NB4 (cell line): ENCODE data around the gene EIF3B.
"Not testable (repeated sequence)": the region's sequence is repeated elsewhere in the genome, so short reads cannot be mapped to it uniquely, and the experiment has no call there.

Experiments
- DNase-seq: peaks from one replicate; pipeline ENCODE4 v3.0.0; 2010; ENCODE audit warnings: low read depth
- H3K4me3 ChIP-seq: one replicate; pipeline ENCODE4 v1.5.1; 2011; ENCODE audit warnings: mild to moderate bottlenecking, low read depth, low read length, moderate library complexity
- MYC ChIP-seq: IDR thresholded peaks from 2 replicates; pipeline ENCODE4 v1.6.1; 2011; ENCODE audit warnings: low read depth, low read length
- POLR2A ChIP-seq: IDR thresholded peaks from 2 replicates; pipeline ENCODE4 v1.6.1; 2011; ENCODE audit warnings: mild to moderate bottlenecking; ENCODE audit not compliant: insufficient read length; ENCODE audit errors: extremely low read depth
- TF ChIP-seq, protein P1 (sequence below): IDR thresholded peaks from 2 replicates; pipeline ENCODE4 v1.6.1; 2011; ENCODE audit warnings: low read depth, low read length
- TF ChIP-seq, protein P2 (sequence below): IDR thresholded peaks from one replicate; pipeline ENCODE4 v1.5.1; 2012; ENCODE audit warnings: low read depth, low read length

EIF3B gene

DNA sequence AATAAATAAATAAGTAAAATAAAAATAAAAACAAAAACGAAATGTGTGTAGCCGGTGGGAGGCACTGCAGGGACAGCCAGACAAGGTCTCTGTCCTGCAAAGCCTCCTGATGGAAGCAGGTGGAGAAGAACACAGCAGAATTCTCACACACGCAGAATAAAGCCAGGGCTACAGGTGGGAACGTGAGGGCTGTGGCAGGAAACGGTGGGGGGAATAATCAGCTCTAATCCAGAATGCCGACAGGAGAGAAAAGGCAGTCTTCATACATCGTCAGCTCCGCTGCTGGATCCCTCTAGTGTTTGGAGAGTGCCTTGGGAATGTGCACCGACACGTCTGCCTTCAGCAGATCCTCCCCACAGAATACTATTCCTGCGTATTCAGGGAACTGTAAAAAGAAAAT lies 33.6 kb upstream of the EIF3B start:
- no peak overlapping the region for H3K4me3 ChIP-seq
- no peak for DNase-seq
- TF ChIP-seq MYC = no peak
- TF ChIP-seq, protein P1, sequence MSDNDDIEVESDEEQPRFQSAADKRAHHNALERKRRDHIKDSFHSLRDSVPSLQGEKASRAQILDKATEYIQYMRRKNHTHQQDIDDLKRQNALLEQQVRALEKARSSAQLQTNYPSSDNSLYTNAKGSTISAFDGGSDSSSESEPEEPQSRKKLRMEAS = no peak

DNA sequence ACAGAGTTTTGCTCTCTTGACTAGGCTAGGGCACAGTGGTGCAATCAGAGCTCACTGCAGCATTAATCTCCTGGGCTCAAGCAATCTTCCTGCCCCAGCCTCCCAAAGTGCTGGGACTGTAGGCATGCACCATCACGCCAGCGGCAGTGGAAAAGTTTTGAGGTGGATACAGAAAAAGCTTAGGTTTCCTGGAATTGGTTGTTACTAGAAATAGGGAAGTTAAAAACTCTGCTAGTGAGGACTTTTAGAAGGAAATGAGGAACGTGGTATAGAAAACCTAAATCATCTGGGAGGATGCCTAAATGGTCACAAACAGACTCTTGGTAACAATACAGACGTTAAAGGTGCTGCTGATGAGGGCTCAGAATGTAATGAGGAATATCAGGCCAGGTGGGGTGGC lies 29.5 kb upstream of the EIF3B start:
- H3K4me3 ChIP-seq = no peak overlapping the region
- TF ChIP-seq POLR2A (no peak), MYC (no peak)
- TF ChIP-seq, protein P1 = no peak
- TF ChIP-seq, protein P2, sequence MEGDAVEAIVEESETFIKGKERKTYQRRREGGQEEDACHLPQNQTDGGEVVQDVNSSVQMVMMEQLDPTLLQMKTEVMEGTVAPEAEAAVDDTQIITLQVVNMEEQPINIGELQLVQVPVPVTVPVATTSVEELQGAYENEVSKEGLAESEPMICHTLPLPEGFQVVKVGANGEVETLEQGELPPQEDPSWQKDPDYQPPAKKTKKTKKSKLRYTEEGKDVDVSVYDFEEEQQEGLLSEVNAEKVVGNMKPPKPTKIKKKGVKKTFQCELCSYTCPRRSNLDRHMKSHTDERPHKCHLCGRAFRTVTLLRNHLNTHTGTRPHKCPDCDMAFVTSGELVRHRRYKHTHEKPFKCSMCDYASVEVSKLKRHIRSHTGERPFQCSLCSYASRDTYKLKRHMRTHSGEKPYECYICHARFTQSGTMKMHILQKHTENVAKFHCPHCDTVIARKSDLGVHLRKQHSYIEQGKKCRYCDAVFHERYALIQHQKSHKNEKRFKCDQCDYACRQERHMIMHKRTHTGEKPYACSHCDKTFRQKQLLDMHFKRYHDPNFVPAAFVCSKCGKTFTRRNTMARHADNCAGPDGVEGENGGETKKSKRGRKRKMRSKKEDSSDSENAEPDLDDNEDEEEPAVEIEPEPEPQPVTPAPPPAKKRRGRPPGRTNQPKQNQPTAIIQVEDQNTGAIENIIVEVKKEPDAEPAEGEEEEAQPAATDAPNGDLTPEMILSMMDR = no peak
- peak; percentile 44 for DNase-seq

DNA sequence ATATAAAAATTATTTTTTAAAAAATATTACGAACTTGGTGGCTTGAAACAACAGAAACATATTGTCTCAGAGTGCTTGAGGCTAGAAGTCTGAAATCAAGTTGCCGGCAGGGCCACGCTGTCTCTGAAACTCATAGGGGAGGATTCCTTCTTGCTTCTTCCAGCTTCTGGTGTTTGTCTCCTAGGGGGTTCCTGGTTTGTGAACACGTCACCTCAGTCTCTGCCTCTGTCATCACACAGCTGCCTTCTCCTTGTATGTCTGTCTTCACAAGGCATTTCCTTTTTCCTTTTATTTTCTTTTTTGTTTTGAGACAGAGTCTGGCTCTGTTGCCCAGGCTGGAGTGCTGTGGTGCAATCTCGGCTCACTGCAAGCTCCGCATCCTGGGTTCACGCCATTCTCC lies 27.7 kb upstream of the EIF3B start:
- no peak for DNase-seq
- TF ChIP-seq, protein P2 = no peak
- TF ChIP-seq, protein P1 = no peak
- TF ChIP-seq MYC (no peak), POLR2A (no peak)

DNA sequence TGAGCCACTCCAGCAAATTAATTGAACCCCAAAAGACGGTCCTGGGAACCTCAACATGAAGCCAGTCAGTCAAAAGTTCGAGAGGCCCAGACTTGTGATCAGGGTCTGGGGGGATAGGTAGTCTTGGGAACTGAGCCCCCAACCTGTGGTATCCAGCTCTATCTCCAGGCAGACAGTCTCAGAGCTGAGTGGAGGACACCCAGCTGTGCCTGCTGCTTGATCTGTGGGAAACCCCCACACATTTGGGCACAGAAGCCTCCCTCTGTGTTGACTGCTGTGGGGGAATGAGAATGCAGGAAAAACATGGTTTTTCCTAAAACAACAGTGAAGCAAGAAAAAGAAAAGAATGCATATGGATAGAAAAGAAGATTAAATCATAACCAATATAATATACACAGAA lies 24.1 kb upstream of the EIF3B start:
- DNase-seq = peak; percentile 50
- TF ChIP-seq POLR2A = no peak
- TF ChIP-seq, protein P1 = no peak
- no peak for TF ChIP-seq MYC
- TF ChIP-seq, protein P2 = no peak

More for the DNA sequence above, 27.7 kb upstream of the EIF3B start:
- no peak overlapping the region for H3K4me3 ChIP-seq

DNA sequence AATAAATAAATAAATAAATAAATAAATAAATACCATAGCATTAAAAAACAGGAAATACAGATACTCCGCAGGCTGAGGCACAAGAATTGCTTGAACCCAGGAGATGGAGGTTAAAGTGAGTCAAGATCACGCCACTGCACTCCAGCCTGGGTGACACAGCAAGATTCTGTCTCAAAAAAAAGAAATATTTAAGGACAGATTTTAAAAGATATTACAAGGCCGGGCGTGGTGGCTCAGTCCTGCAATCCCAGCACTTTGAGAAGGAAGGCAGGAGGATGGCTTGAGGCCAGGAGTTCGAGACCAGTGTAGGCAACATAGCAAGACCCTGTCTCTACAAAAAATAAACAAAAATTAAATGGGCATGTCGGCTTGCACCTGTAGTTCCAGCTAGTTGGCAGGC lies 22.9 kb upstream of the EIF3B start:
- DNase-seq = no peak
- TF ChIP-seq, protein P2 = no peak
- TF ChIP-seq, protein P1 = no peak
- TF ChIP-seq POLR2A = no peak
- TF ChIP-seq MYC = no peak
- H3K4me3 ChIP-seq = no peak overlapping the region

More for the DNA sequence above, 24.1 kb upstream of the EIF3B start:
- H3K4me3 ChIP-seq = no peak overlapping the region

DNA sequence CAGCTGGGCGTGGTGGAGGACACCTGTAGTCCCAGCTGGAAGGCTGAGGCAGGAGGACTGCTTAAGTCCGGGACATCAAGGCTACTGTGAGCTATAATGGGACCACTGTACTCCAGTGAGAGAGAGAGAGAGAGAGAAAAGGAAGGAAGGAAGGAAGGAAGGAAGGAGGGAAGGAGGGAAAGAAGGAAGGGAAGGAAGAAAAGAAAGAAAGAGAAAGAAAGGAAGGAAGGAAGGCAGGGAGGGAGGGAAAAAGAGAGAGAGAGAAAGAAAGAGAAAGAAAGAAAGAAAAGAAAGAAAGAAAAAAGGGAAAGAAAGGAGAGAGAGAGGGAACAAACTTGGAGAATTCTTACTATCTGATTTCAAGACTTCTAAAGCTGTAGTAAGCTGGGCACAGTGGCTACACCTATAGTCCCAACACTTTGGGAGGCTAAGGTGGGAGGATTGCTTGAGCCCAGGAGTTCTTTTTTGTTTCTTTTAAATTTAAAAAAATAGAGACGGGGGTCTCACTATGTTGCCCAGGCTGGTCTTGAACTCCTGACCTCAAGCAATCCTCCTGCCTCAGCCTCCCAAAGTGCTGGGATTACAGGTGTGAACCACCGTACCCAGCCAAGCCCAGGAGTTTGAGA lies 21.9 kb upstream of the EIF3B start:
- not testable (repeated sequence) for H3K4me3 ChIP-seq, DNase-seq
